IMR-90 (cell line): Measurements from ENCODE around the gene CHST8. TPM values are rescaled to one million over a fixed set of nuclear protein-coding genes. Genes with fewer than 3 reads are reported as not detected.

Experiments
- ATAC-seq: fragments of 200-7000 bp; cut with Tn5 transposase; 2 replicates; pipeline ENCODE4 v1.9.1; 2020; ENCODE audit warnings: low read depth, mild to moderate bottlenecking, moderate library complexity
- BruUV-seq: library from RNA; stranded (reverse); fragments of 400-500 nt; replicated peaks from 2 replicates; lab custom pipeline; 2021; lab: Mats Ljungman, UMichigan
- CTCF ChIA-PET: fragments of 300-600 bp; formaldehyde crosslinking; extraction: SDS; loops from one replicate; lab custom pipeline; 2021; ENCODE audit warnings: antibody characterized with exemption; lab: Yijun Ruan, JAX
- POLR2A ChIA-PET: fragments of 300-600 bp; sonication (Branson Sonifier 250); formaldehyde crosslinking; loops from one replicate; lab custom pipeline; 2022; ENCODE audit warnings: antibody characterized with exemption; ENCODE audit not compliant: unreplicated experiment; lab: Charles Lee
- DNase-seq: peaks from one replicate; pipeline ENCODE4 v3.0.0; 2013
- H2AFZ ChIP-seq: replicated peaks from 2 replicates; pipeline ENCODE3; 2013; ENCODE audit warnings: low read length, mild to moderate bottlenecking; ENCODE audit not compliant: poor library complexity
- H2AK5ac ChIP-seq: 2 replicates; pipeline ENCODE4 v1.6.1; 2013; ENCODE audit warnings: low read depth, low read length, inconsistent platforms
- H2AK9ac ChIP-seq: replicated peaks from 2 replicates; pipeline ENCODE3; 2013; ENCODE audit warnings: mild to moderate bottlenecking, low read depth, low read length, moderate library complexity; ENCODE audit not compliant: poor library complexity
- H2BK120ac ChIP-seq: 2 replicates; pipeline ENCODE4 v1.6.1; 2013; ENCODE audit warnings: low read depth, low read length, inconsistent platforms
- H2BK15ac ChIP-seq: 3 replicates; pipeline ENCODE4 v1.6.1; 2013; ENCODE audit warnings: low read depth, low read length, inconsistent platforms
- H2BK20ac ChIP-seq: 2 replicates; pipeline ENCODE4 v1.6.1; 2013; ENCODE audit warnings: low read depth, mild to moderate bottlenecking, inconsistent platforms, low read length, moderate library complexity
- H2BK5ac ChIP-seq: 2 replicates; pipeline ENCODE4 v1.6.1; 2013; ENCODE audit warnings: mild to moderate bottlenecking, low read depth, low read length, inconsistent platforms; ENCODE audit not compliant: poor library complexity, severe bottlenecking
- H3K14ac ChIP-seq: replicated peaks from 2 replicates; pipeline ENCODE4 v1.6.1; 2013; ENCODE audit warnings: low read depth, low read length, inconsistent platforms
- H3K18ac ChIP-seq: 2 replicates; pipeline ENCODE4 v1.6.1; 2013; ENCODE audit warnings: low read depth, low read length, control low read depth
- H3K23ac ChIP-seq: 2 replicates; pipeline ENCODE4 v1.6.1; 2013; ENCODE audit warnings: low read depth, low read length, inconsistent platforms
- H3K27ac ChIP-seq: 2 replicates; pipeline ENCODE4 v1.5.1; 2013; ENCODE audit warnings: mild to moderate bottlenecking, control low read depth, low read length; ENCODE audit not compliant: insufficient read depth
- H3K27me3 ChIP-seq: 2 replicates; pipeline ENCODE4 v1.6.1; 2013; ENCODE audit warnings: low read length; ENCODE audit not compliant: control insufficient read depth, insufficient read depth
- H3K36me3 ChIP-seq: 2 replicates; pipeline ENCODE4 v1.6.1; 2013; ENCODE audit warnings: low read length, mixed read lengths; ENCODE audit not compliant: control insufficient read depth, insufficient read depth
- H3K4ac ChIP-seq: 2 replicates; pipeline ENCODE4 v1.6.1; 2013; ENCODE audit warnings: low read depth, low read length, inconsistent platforms
- H3K4me1 ChIP-seq: 2 replicates; pipeline ENCODE4 v1.6.1; 2013; ENCODE audit warnings: low read length, mixed read lengths; ENCODE audit not compliant: control insufficient read depth, insufficient read depth
- H3K4me2 ChIP-seq: 2 replicates; pipeline ENCODE4 v1.6.1; 2013; ENCODE audit warnings: low read depth, mild to moderate bottlenecking, control low read depth, low read length, moderate library complexity
- H3K4me3 ChIP-seq: 2 replicates; pipeline ENCODE4 v1.5.1; 2013; ENCODE audit warnings: low read depth, mild to moderate bottlenecking, control low read depth, low read length, moderate library complexity; ENCODE audit not compliant: insufficient read depth
- H3K56ac ChIP-seq: 2 replicates; pipeline ENCODE4 v1.6.1; 2013; ENCODE audit warnings: low read length, inconsistent platforms; ENCODE audit not compliant: insufficient read depth; ENCODE audit errors: extremely low read depth
- H3K79me1 ChIP-seq, 2 experiments: 2 replicates each; pipeline ENCODE4 v1.6.1; 2013; ENCODE audit warnings: low read length in 2 of 2, inconsistent platforms in 1 of 2, low read depth in 1 of 2
- H3K9ac ChIP-seq: 2 replicates; pipeline ENCODE4 v1.6.1; 2013; ENCODE audit warnings: low read depth, low read length, control low read depth
- H3K9me1 ChIP-seq: 2 replicates; pipeline ENCODE4 v1.6.1; 2013; ENCODE audit warnings: low read length, inconsistent platforms; ENCODE audit not compliant: insufficient read depth
- H3K9me3 ChIP-seq: 2 replicates; pipeline ENCODE4 v1.6.1; 2013; ENCODE audit warnings: low read length; ENCODE audit not compliant: control insufficient read depth, insufficient read depth
- H4K20me1 ChIP-seq: 2 replicates; pipeline ENCODE4 v1.6.1; 2013; ENCODE audit warnings: low read length, inconsistent platforms; ENCODE audit not compliant: insufficient read depth
- H4K5ac ChIP-seq: 2 replicates; pipeline ENCODE4 v1.6.1; 2013; ENCODE audit warnings: mild to moderate bottlenecking, low read depth, low read length, control low read depth
- H4K8ac ChIP-seq, 2 experiments: 2 replicates each; pipeline ENCODE4 v1.6.1; 2013; ENCODE audit warnings: low read depth in 2 of 2, low read length in 2 of 2, control low read depth in 1 of 2, inconsistent platforms in 1 of 2
- H4K91ac ChIP-seq: 2 replicates; pipeline ENCODE4 v1.6.1; 2013; ENCODE audit warnings: low read depth, low read length, inconsistent platforms; ENCODE audit not compliant: insufficient read depth
- BHLHE40 ChIP-seq: fragments of 150-350 bp; IDR thresholded peaks from 2 replicates; pipeline ENCODE4 v1.6.1; 2016; ENCODE audit warnings: mild to moderate bottlenecking, low read depth, low read length
- CEBPB ChIP-seq: IDR thresholded peaks from 2 replicates; pipeline ENCODE4 v1.6.1; 2012; ENCODE audit warnings: low read depth, low read length, improper control_type of control experiment
- CHD1 ChIP-seq: IDR thresholded peaks from 2 replicates; pipeline ENCODE4 v1.6.1; 2012; ENCODE audit warnings: low read depth, low read length, improper control_type of control experiment
- CTCF ChIP-seq: conservative IDR thresholded peaks from 2 replicates; pipeline ENCODE4 v1.5.1; 2012; ENCODE audit warnings: mild to moderate bottlenecking, low read depth, low read length, improper control_type of control experiment
- ELK1 ChIP-seq: fragments of 150-350 bp; IDR thresholded peaks from 2 replicates; pipeline ENCODE4 v1.6.1; 2016; ENCODE audit warnings: low read depth, mild to moderate bottlenecking, low read length, moderate library complexity, borderline replicate concordance
- FOS ChIP-seq: fragments of 150-350 bp; IDR thresholded peaks from 2 replicates; pipeline ENCODE4 v1.6.1; 2016; ENCODE audit warnings: low read depth, low read length
- MAFK ChIP-seq: IDR thresholded peaks from 2 replicates; pipeline ENCODE4 v1.6.1; 2012; ENCODE audit warnings: low read depth, low read length, improper control_type of control experiment
- MAZ ChIP-seq: IDR thresholded peaks from 2 replicates; pipeline ENCODE4 v1.6.1; 2012; ENCODE audit warnings: low read depth, mild to moderate bottlenecking, low read length, improper control_type of control experiment, moderate library complexity, borderline replicate concordance
- MXI1 ChIP-seq: IDR thresholded peaks from 2 replicates; pipeline ENCODE4 v1.6.1; 2012; ENCODE audit warnings: low read depth, mild to moderate bottlenecking, low read length, moderate library complexity, borderline replicate concordance
- NFE2L2 ChIP-seq: fragments of 150-350 bp; IDR thresholded peaks from 2 replicates; pipeline ENCODE4 v1.6.1; 2016; ENCODE audit warnings: low read depth, mild to moderate bottlenecking, low read length
- POLR2A ChIP-seq: IDR thresholded peaks from 2 replicates; pipeline ENCODE4 v1.6.1; 2012; ENCODE audit warnings: mild to moderate bottlenecking, low read depth, low read length
- RAD21 ChIP-seq: IDR thresholded peaks from 2 replicates; pipeline ENCODE4 v1.6.1; 2012; ENCODE audit warnings: low read length, improper control_type of control experiment
- RCOR1 ChIP-seq: IDR thresholded peaks from 2 replicates; pipeline ENCODE4 v1.6.1; 2012; ENCODE audit warnings: mild to moderate bottlenecking, low read length, improper control_type of control experiment; ENCODE audit not compliant: insufficient replicate concordance
- RFX5 ChIP-seq: IDR thresholded peaks from 2 replicates; pipeline ENCODE4 v1.8.0; 2012; ENCODE audit warnings: low read depth, mild to moderate bottlenecking, low read length, moderate library complexity
- SMC3 ChIP-seq: fragments of 150-350 bp; IDR thresholded peaks from 2 replicates; pipeline ENCODE4 v1.6.1; 2016; ENCODE audit warnings: low read depth, mild to moderate bottlenecking, antibody characterized with exemption, low read length, moderate library complexity
- USF2 ChIP-seq: fragments of 150-350 bp; IDR thresholded peaks from 2 replicates; pipeline ENCODE4 v1.6.1; 2017; ENCODE audit warnings: mild to moderate bottlenecking, antibody characterized with exemption, low read length, low read depth
- WGBS, 2 experiments: methylation state at CpG; one replicate each; pipeline versions ENCODE4 v1.1.5 to v1.1.7; 2013; ENCODE audit warnings: missing lambda C conversion rate in 2 of 2; ENCODE audit not compliant: insufficient read length in 1 of 2; ENCODE audit errors: extremely low coverage in 2 of 2; 5-methylcytosine and 5-hydroxymethylcytosine counted together
- dilution Hi-C: fragments of 300-500 bp; cut with HindIII; formaldehyde crosslinking; loops from one replicate; pipeline ENCODE4 v1.14.3; 2018; ENCODE audit warnings: low sequenced_read_pairs; ENCODE audit not compliant: unreplicated experiment
- in situ Hi-C: fragments of 300-500 bp; cut with MboI; formaldehyde crosslinking; loops from 3 replicates; pipeline ENCODE4 v1.14.3; 2019; ENCODE audit warnings: low sequenced_read_pairs, inconsistent platforms, mixed read lengths
- intact Hi-C: fragments of 100-400 bp; cut with micrococcal nuclease; formaldehyde crosslinking; loops from 2 replicates; pipeline ENCODE4 v1.10.0; 2022
- polyA plus RNA-seq, 3 experiments: library from polyadenylated mRNA; depleted of rRNA; stranded (reverse); fragments of >200 nt; gene quantifications; 2 replicates each; pipeline ENCODE4 v1.2.3, GENCODE V29; 2012; ENCODE audit warnings: low replicate concordance in 1 of 3
- total RNA-seq: library from RNA; depleted of rRNA; stranded (reverse); fragments of >200 nt; gene quantifications from 2 replicates; pipeline ENCODE4 v1.2.3, GENCODE V29; 2012

Gene CHST8
- total and polyA plus RNA-seq, 2 of the 4 experiments (the other 2 are of a cell fraction), result not detected

- no peaks in the 10 kb centered on the region for H4K20me1 ChIP-seq
- no peak overlapping the region for H3K23ac ChIP-seq
- no peak for TF ChIP-seq CTCF
- TF ChIP-seq MXI1, result no peak
- TF ChIP-seq POLR2A, result no peak
- no peak for TF ChIP-seq MAZ
- no peak for TF ChIP-seq CHD1
- TF ChIP-seq NFE2L2, result no peak
- no peak for TF ChIP-seq BHLHE40
- TF ChIP-seq FOS, result no peak
- TF ChIP-seq RFX5, result no peak
- no peak for TF ChIP-seq ELK1
- TF ChIP-seq MAFK, result no peak
- TF ChIP-seq RAD21, result no peak
- TF ChIP-seq CEBPB, result no peak
- TF ChIP-seq SMC3, result no peak
- TF ChIP-seq RCOR1, result no peak
- TF ChIP-seq USF2, result no peak
- no peaks in the 10 kb centered on the region for H3K9me3 ChIP-seq
- no peaks in the 10 kb centered on the region for H3K9me1 ChIP-seq
- no peak overlapping the region for H3K4me3 ChIP-seq
- H3K4me2 ChIP-seq, result no peak overlapping the region
- no peak overlapping the region for H3K14ac ChIP-seq
- H4K91ac ChIP-seq, result no peak overlapping the region
- H3K18ac ChIP-seq, result no peak overlapping the region
- no peak overlapping the region for H3K56ac ChIP-seq
- no peaks in the 10 kb centered on the region for H3K4me1 ChIP-seq
- no TSS peak for BruUV-seq
- no peak for DNase-seq
- 80% methylated on average over 1 of the region's 7 CpGs; no CpG with 5 or more reads in 1 of the 2 experiments for WGBS, 2 experiments
- ATAC-seq, result no peak
- no peak overlapping the region for H3K27ac ChIP-seq
- H3K36me3 ChIP-seq, result no peaks in the 10 kb centered on the region
- no peak overlapping the region for H2BK120ac ChIP-seq
- no peaks in the 10 kb centered on the region for H3K79me1 ChIP-seq
- H2BK15ac ChIP-seq, result no peak overlapping the region
- H2AFZ ChIP-seq, result no peak overlapping the region
- CTCF ChIA-PET, result no interaction called here
- POLR2A ChIA-PET, result no interaction called here
- H2BK20ac ChIP-seq, result no peak overlapping the region
- no peak overlapping the region for H3K4ac ChIP-seq
- intact Hi-C loops, result no loop called here
- H4K8ac ChIP-seq, result no peak overlapping the region
- no peak overlapping the region for H2BK5ac ChIP-seq
- in situ Hi-C loops, result no loop called here
- no peak overlapping the region for H3K9ac ChIP-seq
- no peak overlapping the region for H2AK9ac ChIP-seq
- no peak overlapping the region for H4K5ac ChIP-seq
- H2AK5ac ChIP-seq, result no peak overlapping the region
- no peaks in the 10 kb centered on the region for H3K27me3 ChIP-seq
- dilution Hi-C loops, result no loop called here
Measured at GRCh38 chr19:33691736-33692135, 70.0 kb downstream of the CHST8 start.
